ENCODE results near the gene CNBD2. TPM values are rescaled to one million over a fixed set of nuclear protein-coding genes. Genes with fewer than 3 reads are reported as not detected.

CNBD2 gene
- total and polyA plus RNA-seq, 10 of the 15 experiments (the other 5 are each of a cell fraction or from before 2014, with no cell fraction given) = 0.86 to 7.4 (median 4.6) TPM

DNA sequence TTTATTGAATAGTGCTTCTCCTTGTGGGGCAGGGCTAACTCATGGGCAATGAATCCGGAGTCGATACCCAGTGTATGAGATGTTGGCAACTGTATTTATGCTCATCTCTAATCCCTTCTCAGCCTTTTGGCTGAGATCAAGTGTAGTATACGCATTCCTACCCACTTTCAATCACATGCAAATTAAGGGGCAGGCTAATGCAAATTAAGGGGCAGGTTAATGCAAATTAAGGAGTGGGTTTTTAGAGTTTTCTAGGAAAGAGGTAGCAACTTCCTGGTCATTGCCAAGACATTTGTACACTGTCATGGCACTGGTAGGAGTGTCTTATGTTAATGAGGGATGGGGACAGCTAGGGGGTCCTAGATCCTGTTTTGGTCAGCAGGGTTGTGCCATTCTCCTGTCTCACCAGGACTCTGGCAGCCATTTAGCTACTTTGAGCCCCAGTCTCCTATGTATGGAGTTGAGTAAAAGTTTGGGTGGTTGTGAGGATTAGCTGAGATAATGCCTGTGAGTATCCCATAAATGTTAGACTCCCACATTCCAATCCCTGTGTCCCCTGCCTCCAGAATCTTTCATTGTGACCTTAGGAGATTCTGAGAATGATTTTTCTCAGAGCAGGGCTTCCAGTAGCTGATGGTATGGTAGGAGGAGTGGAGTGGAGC is at the start of gene CNBD2 (continued):
- no peak for TF ChIP-seq IRF5 (IDR thresholded peaks at IDR 0.05; ENCODE audit: borderline replicate concordance)

DNA sequence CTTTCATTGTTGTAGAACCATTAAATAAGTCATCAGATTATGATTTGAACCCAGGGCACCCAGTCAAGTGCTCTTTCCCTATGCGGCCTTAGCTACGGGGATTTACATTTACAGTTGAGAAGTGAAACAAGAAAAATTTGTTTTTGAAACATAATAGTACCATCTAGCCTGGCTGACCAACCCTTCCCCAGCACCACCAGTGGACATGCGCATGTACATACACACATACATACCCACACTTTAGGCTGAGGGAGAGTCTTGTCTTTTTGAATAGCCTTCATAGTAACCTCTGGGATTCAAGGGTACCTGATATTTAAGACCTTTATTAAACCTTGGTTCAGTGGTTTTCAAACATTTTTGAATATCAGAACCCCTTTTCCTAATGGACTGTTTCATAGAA is 47.9 kb upstream of the CNBD2 start:
- no peak for FAIRE-seq

More for the DNA sequence above, 47.9 kb upstream of the CNBD2 start:
- Histone ChIP-seq H4K20me1 (ENCODE audit: control insufficient read depth, insufficient read depth) (no peaks in the 10 kb centered on the region), H3K4me1 (ENCODE audit: control insufficient read depth, insufficient read depth, low read length) (no peaks in the 10 kb centered on the region), H2AFZ (ENCODE audit: control insufficient read depth, low read depth, low read length) (no peak overlapping the region), H3K27me3 (replicated peaks in 1 of 2; ENCODE audit: control insufficient read depth in 2 of 2, insufficient read depth in 2 of 2, low read length in 1 of 2) (no peaks in the 10 kb centered on the region), H3K4me2 (ENCODE audit: control insufficient read depth, insufficient read depth) (no peak overlapping the region), H3K27ac (ENCODE audit: control insufficient read depth, insufficient read depth) (no peak overlapping the region), H3K4me3 (no peak overlapping the region), H3K9me3 (replicated peaks; ENCODE audit: control insufficient read depth, insufficient read depth, low read length) (no peaks in the 10 kb centered on the region), H3K79me2 (ENCODE audit: control insufficient read depth, insufficient read depth, low read length) (no peaks in the 10 kb centered on the region), H3K9ac (ENCODE audit: control insufficient read depth, insufficient read depth, low read length) (no peak overlapping the region), H3K36me3 (ENCODE audit: control insufficient read depth in 2 of 2, insufficient read depth in 2 of 2, low read length in 1 of 2) (peaks cover 4 to 7% of the 10 kb centered on the region in 2 experiments; a peak in 3 of 4 replicates)
- no TSS peak for BruUV-seq (replicated peaks)
- WGBS (ENCODE audit: insufficient coverage, insufficient replicate concordance, low lambda C conversion rate, missing lambda C conversion rate) = 96% methylated on average over 3 of the region's 3 CpGs
- intact Hi-C loops (cut with micrococcal nuclease; ENCODE audit: unreplicated experiment) (no loop called here), in situ Hi-C loops (cut with MboI) (no loop called here)
- ChIA-PET SMC1A (ENCODE audit: uncharacterized antibody, unreplicated experiment) (interaction anchor here (1.1 kb wide), 1 partner anchor 82 kb away, joined by 3 read pairs; no protein-coding TSS in a partner anchor), CTCF (no interaction called here), RAD21 (ENCODE audit: unreplicated experiment) (no interaction called here), POLR2A (no interaction called here)
- DNase-seq (ENCODE audit: low read depth, low spot score) = no peak
- no peak for ATAC-seq
- TF ChIP-seq MEF2B (IDR thresholded peaks at IDR 0.05; ENCODE audit: partially characterized antibody, poor library complexity, severe bottlenecking) = no peak
- no peak for TF ChIP-seq YBX1 (IDR thresholded peaks at IDR 0.05)
- TF ChIP-seq BCLAF1 (IDR thresholded peaks at IDR 0.05) = no peak
- TF ChIP-seq BRCA1 (IDR thresholded peaks at IDR 0.05; ENCODE audit: low read depth, low read length) = no peak
- TF ChIP-seq CREM (IDR thresholded peaks at IDR 0.05; ENCODE audit: low read depth) = no peak
- TF ChIP-seq, protein P1, sequence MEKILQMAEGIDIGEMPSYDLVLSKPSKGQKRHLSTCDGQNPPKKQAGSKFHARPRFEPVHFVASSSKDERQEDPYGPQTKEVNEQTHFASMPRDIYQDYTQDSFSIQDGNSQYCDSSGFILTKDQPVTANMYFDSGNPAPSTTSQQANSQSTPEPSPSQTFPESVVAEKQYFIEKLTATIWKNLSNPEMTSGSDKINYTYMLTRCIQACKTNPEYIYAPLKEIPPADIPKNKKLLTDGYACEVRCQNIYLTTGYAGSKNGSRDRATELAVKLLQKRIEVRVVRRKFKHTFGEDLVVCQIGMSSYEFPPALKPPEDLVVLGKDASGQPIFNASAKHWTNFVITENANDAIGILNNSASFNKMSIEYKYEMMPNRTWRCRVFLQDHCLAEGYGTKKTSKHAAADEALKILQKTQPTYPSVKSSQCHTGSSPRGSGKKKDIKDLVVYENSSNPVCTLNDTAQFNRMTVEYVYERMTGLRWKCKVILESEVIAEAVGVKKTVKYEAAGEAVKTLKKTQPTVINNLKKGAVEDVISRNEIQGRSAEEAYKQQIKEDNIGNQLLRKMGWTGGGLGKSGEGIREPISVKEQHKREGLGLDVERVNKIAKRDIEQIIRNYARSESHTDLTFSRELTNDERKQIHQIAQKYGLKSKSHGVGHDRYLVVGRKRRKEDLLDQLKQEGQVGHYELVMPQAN (conservative IDR thresholded peaks at IDR 0.05) = no peak
- TF ChIP-seq ZZZ3 (IDR thresholded peaks at IDR 0.05; ENCODE audit: control insufficient read depth, insufficient read length, low read depth) = no peak
- no peak for TF ChIP-seq NFYB (IDR thresholded peaks at IDR 0.05; ENCODE audit: insufficient read depth, low read depth, low read length)
- TF ChIP-seq ESRRA (IDR thresholded peaks at IDR 0.05; ENCODE audit: low read length) = no peak
- TF ChIP-seq SUPT20H (IDR thresholded peaks at IDR 0.05; ENCODE audit: borderline replicate concordance, control insufficient read depth, low read depth, low read length) = no peak
- no peak for TF ChIP-seq CEBPZ (IDR thresholded peaks at IDR 0.05; ENCODE audit: low read depth, low read length)
- no peak for TF ChIP-seq BCL11A (IDR thresholded peaks at IDR 0.05; ENCODE audit: low read depth, low read length)

Measured in GM12878 (cell line).